ENCODE data around the gene MGME1. TPM values are rescaled to one million over a fixed set of nuclear protein-coding genes. Genes with fewer than 3 reads are reported as not detected.

The MGME1 gene
- total and polyA plus RNA-seq, 2 of the 13 experiments (the other 11 are each of a cell fraction or from before 2014, with no cell fraction given), result 36.7 to 66.6 TPM

DNA sequence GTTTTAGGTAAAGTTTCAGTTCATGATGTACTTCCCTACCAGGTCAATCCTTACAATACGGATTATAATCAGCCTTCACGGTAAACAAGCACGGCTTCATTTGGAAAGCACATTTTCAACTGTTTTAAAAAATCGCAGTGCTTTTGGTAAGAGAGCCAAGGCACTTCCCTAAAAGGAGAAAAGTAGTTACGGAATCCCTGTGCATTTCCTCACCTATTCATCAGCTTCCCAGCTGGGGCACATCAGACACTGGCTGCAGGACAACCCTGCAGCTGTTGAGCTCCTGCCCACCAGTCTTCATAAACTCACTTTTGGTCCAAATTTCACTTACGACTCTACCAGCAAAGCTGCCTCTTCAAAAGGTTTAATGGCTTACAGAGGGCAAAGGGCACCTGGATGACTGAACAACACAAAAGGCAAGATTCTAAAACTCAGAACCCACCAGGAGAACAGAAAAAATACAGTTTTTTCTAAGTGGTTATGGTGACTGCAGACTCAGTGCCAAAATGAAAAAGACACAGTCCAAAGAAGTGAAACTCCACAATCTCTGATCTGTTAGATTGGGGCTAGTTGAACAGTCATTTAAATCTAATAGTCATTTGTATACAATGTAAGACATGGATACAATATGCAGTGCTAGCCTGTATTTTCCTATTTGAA lies 7.8 kb upstream of the MGME1 start (continued):
- TF ChIP-seq, protein P1, sequence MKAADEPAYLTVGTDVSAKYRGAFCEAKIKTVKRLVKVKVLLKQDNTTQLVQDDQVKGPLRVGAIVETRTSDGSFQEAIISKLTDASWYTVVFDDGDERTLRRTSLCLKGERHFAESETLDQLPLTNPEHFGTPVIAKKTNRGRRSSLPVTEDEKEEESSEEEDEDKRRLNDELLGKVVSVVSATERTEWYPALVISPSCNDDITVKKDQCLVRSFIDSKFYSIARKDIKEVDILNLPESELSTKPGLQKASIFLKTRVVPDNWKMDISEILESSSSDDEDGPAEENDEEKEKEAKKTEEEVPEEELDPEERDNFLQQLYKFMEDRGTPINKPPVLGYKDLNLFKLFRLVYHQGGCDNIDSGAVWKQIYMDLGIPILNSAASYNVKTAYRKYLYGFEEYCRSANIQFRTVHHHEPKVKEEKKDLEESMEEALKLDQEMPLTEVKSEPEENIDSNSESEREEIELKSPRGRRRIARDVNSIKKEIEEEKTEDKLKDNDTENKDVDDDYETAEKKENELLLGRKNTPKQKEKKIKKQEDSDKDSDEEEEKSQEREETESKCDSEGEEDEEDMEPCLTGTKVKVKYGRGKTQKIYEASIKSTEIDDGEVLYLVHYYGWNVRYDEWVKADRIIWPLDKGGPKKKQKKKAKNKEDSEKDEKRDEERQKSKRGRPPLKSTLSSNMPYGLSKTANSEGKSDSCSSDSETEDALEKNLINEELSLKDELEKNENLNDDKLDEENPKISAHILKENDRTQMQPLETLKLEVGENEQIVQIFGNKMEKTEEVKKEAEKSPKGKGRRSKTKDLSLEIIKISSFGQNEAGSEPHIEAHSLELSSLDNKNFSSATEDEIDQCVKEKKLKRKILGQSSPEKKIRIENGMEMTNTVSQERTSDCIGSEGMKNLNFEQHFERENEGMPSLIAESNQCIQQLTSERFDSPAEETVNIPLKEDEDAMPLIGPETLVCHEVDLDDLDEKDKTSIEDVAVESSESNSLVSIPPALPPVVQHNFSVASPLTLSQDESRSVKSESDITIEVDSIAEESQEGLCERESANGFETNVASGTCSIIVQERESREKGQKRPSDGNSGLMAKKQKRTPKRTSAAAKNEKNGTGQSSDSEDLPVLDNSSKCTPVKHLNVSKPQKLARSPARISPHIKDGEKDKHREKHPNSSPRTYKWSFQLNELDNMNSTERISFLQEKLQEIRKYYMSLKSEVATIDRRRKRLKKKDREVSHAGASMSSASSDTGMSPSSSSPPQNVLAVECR (CRISPR knock-in tag; IDR thresholded peaks at IDR 0.05; ENCODE audit: borderline replicate concordance), result peak; percentile 62; the same call in 1 of the 2 replicates
- TF ChIP-seq HDAC1 (CRISPR knock-in tag; IDR thresholded peaks at IDR 0.05) (peak; percentile 72), CENPT (CRISPR knock-in tag; IDR thresholded peaks at IDR 0.05; ENCODE audit: low read depth) (no peak), NONO (IDR thresholded peaks at IDR 0.05) (no peak), NONO (CRISPR knock-in tag; conservative IDR thresholded peaks at IDR 0.05) (peak; percentile 14; the same call in 1 of the 2 replicates), ZSCAN20 (CRISPR knock-in tag; IDR thresholded peaks at IDR 0.05; ENCODE audit: borderline replicate concordance) (peak; percentile 97), KAT7 (CRISPR knock-in tag; IDR thresholded peaks at IDR 0.05; ENCODE audit: borderline replicate concordance) (0 out of 2 replicates have a peak, but pooled peaks have one; percentile 41), NFKBIZ (CRISPR knock-in tag; IDR thresholded peaks at IDR 0.05) (0 out of 2 replicates have a peak, but pooled peaks have one; percentile 13), ZEB1 (IDR thresholded peaks at IDR 0.05; ENCODE audit: insufficient replicate concordance, low read depth) (peak; percentile 45), MIXL1 (CRISPR knock-in tag; IDR thresholded peaks at IDR 0.05) (peak; percentile 66; the same call in 1 of the 2 replicates), ZNF761 (CRISPR knock-in tag; conservative IDR thresholded peaks at IDR 0.05) (peak; percentile 27; the same call in 1 of the 2 replicates), KDM2A (CRISPR knock-in tag; IDR thresholded peaks at IDR 0.05; ENCODE audit: borderline replicate concordance, low read depth) (peak; percentile 69; the same call in 1 of the 2 replicates), BRCA1 (CRISPR knock-in tag; IDR thresholded peaks at IDR 0.05) (peak; percentile 77), HMG20B (CRISPR knock-in tag; conservative IDR thresholded peaks at IDR 0.05) (0 out of 2 replicates have a peak, but pooled peaks have one; percentile 28), TMF1 (CRISPR knock-in tag; IDR thresholded peaks at IDR 0.05; ENCODE audit: low read depth) (0 out of 2 replicates have a peak, but pooled peaks have one; percentile 38), ZNF563 (CRISPR knock-in tag; IDR thresholded peaks at IDR 0.05) (0 out of 2 replicates have a peak, but pooled peaks have one; percentile 15), NR2C2 (CRISPR knock-in tag; IDR thresholded peaks at IDR 0.05; ENCODE audit: borderline replicate concordance) (peak; percentile 67), ZNF441 (CRISPR knock-in tag; IDR thresholded peaks at IDR 0.05; ENCODE audit: borderline replicate concordance) (peak; percentile 26; the same call in 1 of the 2 replicates), ZNF749 (CRISPR knock-in tag; IDR thresholded peaks at IDR 0.05; ENCODE audit: borderline replicate concordance) (0 out of 2 replicates have a peak, but pooled peaks have one; percentile 49), KDM5A (IDR thresholded peaks at IDR 0.05; ENCODE audit: borderline replicate concordance, low read length) (no peak; the same call in 1 of the 2 replicates)
- TF ChIP-seq, protein P2, sequence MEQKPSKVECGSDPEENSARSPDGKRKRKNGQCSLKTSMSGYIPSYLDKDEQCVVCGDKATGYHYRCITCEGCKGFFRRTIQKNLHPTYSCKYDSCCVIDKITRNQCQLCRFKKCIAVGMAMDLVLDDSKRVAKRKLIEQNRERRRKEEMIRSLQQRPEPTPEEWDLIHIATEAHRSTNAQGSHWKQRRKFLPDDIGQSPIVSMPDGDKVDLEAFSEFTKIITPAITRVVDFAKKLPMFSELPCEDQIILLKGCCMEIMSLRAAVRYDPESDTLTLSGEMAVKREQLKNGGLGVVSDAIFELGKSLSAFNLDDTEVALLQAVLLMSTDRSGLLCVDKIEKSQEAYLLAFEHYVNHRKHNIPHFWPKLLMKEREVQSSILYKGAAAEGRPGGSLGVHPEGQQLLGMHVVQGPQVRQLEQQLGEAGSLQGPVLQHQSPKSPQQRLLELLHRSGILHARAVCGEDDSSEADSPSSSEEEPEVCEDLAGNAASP (CRISPR knock-in tag; IDR thresholded peaks at IDR 0.05; ENCODE audit: borderline replicate concordance), result no peak
- TF ChIP-seq, protein P3, sequence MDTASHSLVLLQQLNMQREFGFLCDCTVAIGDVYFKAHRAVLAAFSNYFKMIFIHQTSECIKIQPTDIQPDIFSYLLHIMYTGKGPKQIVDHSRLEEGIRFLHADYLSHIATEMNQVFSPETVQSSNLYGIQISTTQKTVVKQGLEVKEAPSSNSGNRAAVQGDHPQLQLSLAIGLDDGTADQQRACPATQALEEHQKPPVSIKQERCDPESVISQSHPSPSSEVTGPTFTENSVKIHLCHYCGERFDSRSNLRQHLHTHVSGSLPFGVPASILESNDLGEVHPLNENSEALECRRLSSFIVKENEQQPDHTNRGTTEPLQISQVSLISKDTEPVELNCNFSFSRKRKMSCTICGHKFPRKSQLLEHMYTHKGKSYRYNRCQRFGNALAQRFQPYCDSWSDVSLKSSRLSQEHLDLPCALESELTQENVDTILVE (CRISPR knock-in tag; IDR thresholded peaks at IDR 0.05), result peak; percentile 33; the same call in 1 of the 2 replicates

All from HepG2 (cell line).